K562 (cell line): ENCODE results near the gene HAUS2. TPM values are rescaled to one million over a fixed set of nuclear protein-coding genes. Genes with fewer than 3 reads are reported as not detected.

Experiments
- ATAC-seq: fragments of 200-7000 bp; cut with Tn5 transposase; 3 replicates; pipeline ENCODE4 v1.9.1; 2020; ENCODE audit warnings: moderate library complexity
- BruUV-seq: library from RNA; stranded (reverse); fragments of 400-500 nt; replicated peaks from 2 replicates; lab custom pipeline; 2021; lab: Mats Ljungman, UMichigan
- CTCF ChIA-PET: fragments of 300-600 bp; formaldehyde crosslinking; extraction: SDS; loops from one replicate; lab custom pipeline; 2021; ENCODE audit warnings: low intra/inter-chr PET ratio; lab: Yijun Ruan, JAX
- POLR2A ChIA-PET: fragments of 300-600, 350-650 bp; sonication (Branson Sonifier 250); formaldehyde crosslinking; extraction: SDS; loops from one replicate; lab custom pipeline; 2021; ENCODE audit warnings: antibody characterized with exemption, inconsistent platforms; lab: Yijun Ruan, JAX
- DNase-seq, 4 experiments: peaks; one replicate each; pipeline versions ENCODE4 v3.0.0 to v3.0.0-alpha.2; 2011 to 2018; ENCODE audit warnings: low spot score in 3 of 4, mixed read lengths in 3 of 4; ENCODE audit errors: extremely low read depth in 1 of 4
- FAIRE-seq: peaks from 2 replicates; lab custom pipeline; 2011; peaks lifted over from hg19 to GRCh38; lab: Jason Lieb, UNC
- H2AFZ ChIP-seq: 2 replicates; pipeline ENCODE4 v1.6.0; 2011; ENCODE audit warnings: low read depth, low read length, control low read depth, inconsistent platforms
- H3K27ac ChIP-seq: fragments of 200-600 bp; 3 replicates; pipeline ENCODE4 v1.8.0; 2011; ENCODE audit warnings: low read depth, mild to moderate bottlenecking, control low read depth, inconsistent platforms, low read length, moderate library complexity, mixed read lengths; ENCODE audit errors: extremely low read depth
- H3K27me3 ChIP-seq, 2 experiments: fragments of 300-600 bp in 1 of 2; 2 replicates in 1 of 2; 3 replicates in 1 of 2; pipeline versions ENCODE4 v1.6.0 to v1.8.0; 2011; ENCODE audit warnings: inconsistent platforms in 2 of 2, low read length in 2 of 2, mild to moderate bottlenecking in 1 of 2, mixed read lengths in 1 of 2, moderate library complexity in 1 of 2; ENCODE audit not compliant: control insufficient read depth in 2 of 2, insufficient read depth in 2 of 2
- H3K36me3 ChIP-seq: fragments of 300-600 bp; 3 replicates; pipeline ENCODE4 v1.8.0; 2011; ENCODE audit warnings: mild to moderate bottlenecking, low read length, inconsistent platforms; ENCODE audit not compliant: control insufficient read depth, insufficient read depth
- H3K4me1 ChIP-seq, 2 experiments: fragments of 200-600 bp in 1 of 2; replicated peaks in 1 of 2; 2 replicates in 1 of 2; 3 replicates in 1 of 2; pipeline versions ENCODE4 v1.5.1 to v1.8.0; 2011; ENCODE audit warnings: inconsistent platforms in 2 of 2, low read length in 2 of 2, mild to moderate bottlenecking in 1 of 2, mixed read lengths in 1 of 2, moderate library complexity in 1 of 2; ENCODE audit not compliant: control insufficient read depth in 2 of 2, insufficient read depth in 2 of 2
- H3K4me2 ChIP-seq: 2 replicates; pipeline ENCODE4 v1.6.1; 2011; ENCODE audit warnings: low read length, control low read depth, inconsistent platforms, mixed read lengths; ENCODE audit not compliant: insufficient read depth
- H3K4me3 ChIP-seq: fragments of 200-600 bp; sonication (generic), shearing (Covaris generic); 2 replicates; pipeline ENCODE4 v1.5.1; 2016; ENCODE audit warnings: control low read depth, inconsistent platforms
- H3K79me2 ChIP-seq: fragments of 200-600 bp; 3 replicates; pipeline ENCODE4 v1.8.0; 2011; ENCODE audit warnings: low read length, inconsistent platforms; ENCODE audit not compliant: control insufficient read depth, insufficient read depth
- H3K9ac ChIP-seq, 2 experiments: 2 replicates each; pipeline versions ENCODE4 v1.6.0 to v1.6.1; 2011; ENCODE audit warnings: low read depth in 2 of 2, low read length in 2 of 2, control low read depth in 1 of 2, inconsistent platforms in 1 of 2, mild to moderate bottlenecking in 1 of 2, mixed read lengths in 1 of 2; ENCODE audit not compliant: insufficient read depth in 1 of 2
- H3K9me1 ChIP-seq: one replicate; pipeline ENCODE4 v1.6.0; 2011; ENCODE audit warnings: inconsistent platforms, mild to moderate bottlenecking, low read length, moderate library complexity; ENCODE audit not compliant: control insufficient read depth, insufficient read depth
- H3K9me3 ChIP-seq: replicated peaks from 2 replicates; pipeline ENCODE4 v1.5.1; 2011; ENCODE audit warnings: low read depth, low read length, inconsistent platforms; ENCODE audit not compliant: control insufficient read depth, insufficient read depth
- H4K20me1 ChIP-seq: replicated peaks from 2 replicates; pipeline ENCODE4 v1.6.1; 2011; ENCODE audit warnings: low read length, inconsistent platforms, mixed read lengths; ENCODE audit not compliant: control insufficient read depth, insufficient read depth
- CREM ChIP-seq: IDR thresholded peaks from 2 replicates; pipeline ENCODE4 v1.6.1; 2014; ENCODE audit warnings: antibody characterized with exemption, low read depth
- EP400 ChIP-seq: fragments of 450-650 bp; IDR thresholded peaks from 2 replicates; pipeline ENCODE4 v1.6.1; 2017; ENCODE audit warnings: antibody characterized with exemption, mild to moderate bottlenecking, moderate library complexity
- JUNB ChIP-seq: fragments of 450-650 bp; formaldehyde crosslinking; conservative IDR thresholded peaks from 2 replicates; pipeline ENCODE4 v1.4.0; 2020; ENCODE audit warnings: mild to moderate bottlenecking
- KAT2B ChIP-seq: IDR thresholded peaks from one replicate; pipeline ENCODE4 v1.6.1; 2012; ENCODE audit warnings: low read depth, mild to moderate bottlenecking, control low read depth, inconsistent platforms, low read length, moderate library complexity
- KDM2B ChIP-seq: fragments of 250-450 bp; sonication (Bioruptor Pico); IDR thresholded peaks from 2 replicates; pipeline ENCODE4 v1.8.0; 2021; ENCODE audit warnings: mild to moderate bottlenecking, moderate library complexity
- KHSRP ChIP-seq: fragments of 450-650 bp; IDR thresholded peaks from 2 replicates; pipeline ENCODE4 v1.6.1; 2017
- MEF2D ChIP-seq: conservative IDR thresholded peaks from 2 replicates; pipeline ENCODE4 v1.6.1; 2016; ENCODE audit warnings: low read depth, missing genetic modification characterization, missing compliant biosample characterization
- OTX1 ChIP-seq: fragments of 450-650 bp; formaldehyde crosslinking; IDR thresholded peaks from 2 replicates; pipeline ENCODE4 v1.4.0; 2022; ENCODE audit warnings: mild to moderate bottlenecking
- SP1 ChIP-seq: sonication (generic); formaldehyde crosslinking; IDR thresholded peaks from 2 replicates; pipeline ENCODE4 v1.8.1; 2022; ENCODE audit warnings: mild to moderate bottlenecking, missing genetic modification reagents
- SRF ChIP-seq, 2 experiments: fragments of 250-450, 450-650 bp in 1 of 2; sonication (Bioruptor Pico) in 1 of 2; sonication (generic) in 1 of 2; formaldehyde crosslinking; IDR thresholded peaks; 2 replicates each; pipeline versions ENCODE4 v1.5.0 to v1.5.1; 2020 to 2022; ENCODE audit warnings: mild to moderate bottlenecking in 1 of 2, missing genetic modification reagents in 1 of 2
- ZNF12 ChIP-seq: sonication (generic); formaldehyde crosslinking; IDR thresholded peaks from 2 replicates; pipeline ENCODE4 v1.4.0; 2020; ENCODE audit warnings: mild to moderate bottlenecking, missing genetic modification reagents
- ZNF165 ChIP-seq: fragments of 250-450 bp; sonication (Bioruptor Pico); IDR thresholded peaks from 2 replicates; pipeline ENCODE4 v1.4.0; 2020; ENCODE audit warnings: borderline replicate concordance
- ZNF41 ChIP-seq: fragments of 250-450 bp; sonication (Bioruptor Pico); conservative IDR thresholded peaks from 2 replicates; pipeline ENCODE4 v1.4.0; 2020; ENCODE audit warnings: mild to moderate bottlenecking
- ZNF561 ChIP-seq: fragments of 450-650 bp; formaldehyde crosslinking; conservative IDR thresholded peaks from 2 replicates; pipeline ENCODE4 v1.4.0; 2020; ENCODE audit warnings: mild to moderate bottlenecking, moderate library complexity
- WGBS: fragments of 100-300 bp; shearing (Covaris generic); methylation state at CpG from one replicate; pipeline ENCODE4 v1.1.6; 2016; ENCODE audit warnings: low coverage, mixed read lengths; ENCODE audit not compliant: insufficient coverage; ENCODE audit errors: missing lambda C conversion rate; 5-methylcytosine and 5-hydroxymethylcytosine counted together
- in situ Hi-C: fragments of 300-500 bp; cut with MboI; formaldehyde crosslinking; loops from 4 replicates; pipeline ENCODE4 v1.15.0; 2018; ENCODE audit warnings: inconsistent platforms, mixed read lengths
- intact Hi-C: fragments of 100-400 bp; cut with micrococcal nuclease; formaldehyde crosslinking; loops from 2 replicates; pipeline ENCODE4 v1.14.2; 2022
- polyA plus RNA-seq, 8 experiments: library from polyadenylated mRNA; depleted of rRNA in 4 of 8; stranded (reverse) in 5 of 8; unstranded in 3 of 8; fragments of >200 nt; fragmentation: Nextera tagmentation in 2 of 8; fragmentation: Illumina TruSeq in 1 of 8; extraction: Ambion mirVana in 2 of 8; extraction: Trizol in 1 of 8; gene quantifications; 2 replicates each; pipeline versions ENCODE4 v1.2.1 to v1.2.3, GENCODE V29; 2011 to 2014; ENCODE audit warnings: inconsistent platforms in 1 of 8, missing spikeins in 1 of 8
- total RNA-seq, 7 experiments: library from RNA; depleted of rRNA in 6 of 7; stranded (reverse); fragments of >200 nt in 6 of 7; fragmentation: Illumina TruSeq in 2 of 7; extraction: Trizol in 2 of 7; gene quantifications; 2 replicates each; pipeline versions ENCODE4 v1.2.1 to v1.2.3, GENCODE V29; 2011 to 2021; ENCODE audit warnings: low replicate concordance in 1 of 7
- TF ChIP-seq, protein P1 (sequence below): fragments of 450-650 bp; IDR thresholded peaks from 2 replicates; pipeline ENCODE4 v1.7.0; 2016; ENCODE audit warnings: borderline replicate concordance
- TF ChIP-seq, protein P2 (sequence below): sonication (generic); formaldehyde crosslinking; IDR thresholded peaks from 2 replicates; pipeline ENCODE4 v1.8.0; 2022; ENCODE audit warnings: mild to moderate bottlenecking, missing genetic modification reagents, borderline replicate concordance
- TF ChIP-seq, protein P3 (sequence below): sonication (generic); formaldehyde crosslinking; IDR thresholded peaks from 2 replicates; pipeline ENCODE4 v1.5.0; 2020; ENCODE audit warnings: missing genetic modification reagents

HAUS2 gene
- total and polyA plus RNA-seq, 9 of the 15 experiments (the other 6 are each of a cell fraction or from before 2014, with no cell fraction given) = 30.6 to 64.9 (median 54.1) TPM

DNA sequence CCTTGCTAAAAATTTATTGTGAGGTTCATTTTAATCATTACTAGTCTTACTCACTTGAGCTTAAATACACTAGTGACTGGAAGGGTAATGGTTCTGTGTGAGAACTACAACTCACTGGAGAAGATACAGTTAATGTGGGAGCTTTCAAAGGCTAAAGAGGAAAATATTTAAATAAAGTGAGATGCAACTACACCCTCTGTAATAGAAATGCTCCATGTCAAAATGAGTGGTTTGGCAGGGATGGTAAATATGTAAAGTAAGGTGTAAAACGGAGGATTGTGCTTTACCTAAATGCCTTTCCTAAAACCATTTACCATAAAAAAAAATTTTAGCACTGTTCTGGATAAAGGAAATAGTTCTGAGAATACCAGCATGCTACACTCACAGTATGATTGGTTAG lies 15.4 kb upstream of the HAUS2 start:
- ATAC-seq = no peak
- no TSS peak for BruUV-seq
- TF ChIP-seq KHSRP (no peak), EP400 (no peak), ZNF165 (CRISPR knock-in tag) (no peak), ZNF561 (CRISPR knock-in tag) (no peak), SRF (CRISPR knock-in tag; IDR thresholded peaks at IDR 0.05) (no peak), MEF2D (tag) (no peak), KAT2B (no peak), ZNF12 (CRISPR knock-in tag) (no peak), OTX1 (CRISPR knock-in tag) (no peak), JUNB (CRISPR knock-in tag) (no peak), SP1 (CRISPR knock-in tag) (no peak), KDM2B (CRISPR knock-in tag) (no peak), ZNF41 (no peak), CREM (no peak)
- TF ChIP-seq, protein P1, sequence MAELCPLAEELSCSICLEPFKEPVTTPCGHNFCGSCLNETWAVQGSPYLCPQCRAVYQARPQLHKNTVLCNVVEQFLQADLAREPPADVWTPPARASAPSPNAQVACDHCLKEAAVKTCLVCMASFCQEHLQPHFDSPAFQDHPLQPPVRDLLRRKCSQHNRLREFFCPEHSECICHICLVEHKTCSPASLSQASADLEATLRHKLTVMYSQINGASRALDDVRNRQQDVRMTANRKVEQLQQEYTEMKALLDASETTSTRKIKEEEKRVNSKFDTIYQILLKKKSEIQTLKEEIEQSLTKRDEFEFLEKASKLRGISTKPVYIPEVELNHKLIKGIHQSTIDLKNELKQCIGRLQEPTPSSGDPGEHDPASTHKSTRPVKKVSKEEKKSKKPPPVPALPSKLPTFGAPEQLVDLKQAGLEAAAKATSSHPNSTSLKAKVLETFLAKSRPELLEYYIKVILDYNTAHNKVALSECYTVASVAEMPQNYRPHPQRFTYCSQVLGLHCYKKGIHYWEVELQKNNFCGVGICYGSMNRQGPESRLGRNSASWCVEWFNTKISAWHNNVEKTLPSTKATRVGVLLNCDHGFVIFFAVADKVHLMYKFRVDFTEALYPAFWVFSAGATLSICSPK = no peak
- TF ChIP-seq, protein P2, sequence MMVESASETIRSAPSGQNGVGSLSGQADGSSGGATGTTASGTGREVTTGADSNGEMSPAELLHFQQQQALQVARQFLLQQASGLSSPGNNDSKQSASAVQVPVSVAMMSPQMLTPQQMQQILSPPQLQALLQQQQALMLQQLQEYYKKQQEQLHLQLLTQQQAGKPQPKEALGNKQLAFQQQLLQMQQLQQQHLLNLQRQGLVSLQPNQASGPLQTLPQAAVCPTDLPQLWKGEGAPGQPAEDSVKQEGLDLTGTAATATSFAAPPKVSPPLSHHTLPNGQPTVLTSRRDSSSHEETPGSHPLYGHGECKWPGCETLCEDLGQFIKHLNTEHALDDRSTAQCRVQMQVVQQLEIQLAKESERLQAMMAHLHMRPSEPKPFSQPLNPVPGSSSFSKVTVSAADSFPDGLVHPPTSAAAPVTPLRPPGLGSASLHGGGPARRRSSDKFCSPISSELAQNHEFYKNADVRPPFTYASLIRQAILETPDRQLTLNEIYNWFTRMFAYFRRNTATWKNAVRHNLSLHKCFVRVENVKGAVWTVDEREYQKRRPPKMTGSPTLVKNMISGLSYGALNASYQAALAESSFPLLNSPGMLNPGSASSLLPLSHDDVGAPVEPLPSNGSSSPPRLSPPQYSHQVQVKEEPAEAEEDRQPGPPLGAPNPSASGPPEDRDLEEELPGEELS (CRISPR knock-in tag) = no peak
- TF ChIP-seq, protein P3, sequence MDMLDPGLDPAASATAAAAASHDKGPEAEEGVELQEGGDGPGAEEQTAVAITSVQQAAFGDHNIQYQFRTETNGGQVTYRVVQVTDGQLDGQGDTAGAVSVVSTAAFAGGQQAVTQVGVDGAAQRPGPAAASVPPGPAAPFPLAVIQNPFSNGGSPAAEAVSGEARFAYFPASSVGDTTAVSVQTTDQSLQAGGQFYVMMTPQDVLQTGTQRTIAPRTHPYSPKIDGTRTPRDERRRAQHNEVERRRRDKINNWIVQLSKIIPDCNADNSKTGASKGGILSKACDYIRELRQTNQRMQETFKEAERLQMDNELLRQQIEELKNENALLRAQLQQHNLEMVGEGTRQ = no peak
- H3K9me1 ChIP-seq = no peaks in the 10 kb centered on the region
- no peak for DNase-seq
- H3K4me3 ChIP-seq = no peak overlapping the region
- no peaks in the 10 kb centered on the region for H3K27me3 ChIP-seq
- intact Hi-C loops (no loop called here), in situ Hi-C loops (no loop called here)
- no peak for FAIRE-seq
- no peaks in the 10 kb centered on the region for H3K79me2 ChIP-seq
- no peaks in the 10 kb centered on the region for H4K20me1 ChIP-seq
- no peaks in the 10 kb centered on the region; a peak in 2 of 5 replicates for H3K4me1 ChIP-seq
- WGBS = 56% methylated on average over 1 of the region's 1 CpG
- ChIA-PET CTCF (no interaction called here), POLR2A (interaction anchor here (4.5 kb wide), 1 partner anchor 13 kb away, joined by 31 read pairs; the partner anchor contains the start of gene LRRC57)
- H3K9ac ChIP-seq = no peak overlapping the region
- H3K4me2 ChIP-seq = no peak overlapping the region
- no peaks in the 10 kb centered on the region for H3K9me3 ChIP-seq
- peaks cover 47% of the 10 kb centered on the region for H3K36me3 ChIP-seq
- H2AFZ ChIP-seq = no peak overlapping the region
- no peak overlapping the region for H3K27ac ChIP-seq
